CD4-positive, alpha-beta T cell treated with Interleukin-6 for 4 hours (primary cell): ENCODE measurements around the gene CST1.
"Not testable (repeated sequence)": the region's sequence is repeated elsewhere in the genome, so short reads cannot be mapped to it uniquely, and the experiment has no call there.

Experiments
- DNase-seq: peaks from one replicate; pipeline ENCODE4 v3.0.0-alpha.2; 2020; ENCODE audit warnings: mixed read lengths

CST1 gene

GRCh38 chr20:23754731-23755130 is 4.0 kb upstream of the CST1 start:
- no peak for DNase-seq

- no peak for DNase-seq
Measured at GRCh38 chr20:23753589-23753988, 2.9 kb upstream of the CST1 start.

- no peak for DNase-seq
Measured at GRCh38 chr20:23753194-23753548, 2.4 kb upstream of the CST1 start.

- DNase-seq: no peak
Measured at GRCh38 chr20:23752481-23753193, 1.9 kb upstream of the CST1 start.

- no peak for DNase-seq
Measured at GRCh38 chr20:23752019-23752418, 1.3 kb upstream of the CST1 start.

GRCh38 chr20:23749746-23750145 is 989 bp downstream of the CST1 start:
- DNase-seq: no peak

GRCh38 chr20:23748975-23749374 is 1.8 kb downstream of the CST1 start:
- DNase-seq: not testable (repeated sequence)

GRCh38 chr20:23747551-23747950 is 3.2 kb downstream of the CST1 start:
- DNase-seq: not testable (repeated sequence)

- not testable (repeated sequence) for DNase-seq
Measured at GRCh38 chr20:23747092-23747491, 3.6 kb downstream of the CST1 start.

- no peak for DNase-seq
Measured at GRCh38 chr20:23746321-23746720, 4.4 kb downstream of the CST1 start.

- no peak for DNase-seq
Measured at GRCh38 chr20:23745247-23745646, 5.5 kb downstream of the CST1 start.

GRCh38 chr20:23744817-23745216 is 5.9 kb downstream of the CST1 start:
- DNase-seq: no peak

- DNase-seq: not testable (repeated sequence)
Measured at GRCh38 chr20:23735391-23735790, 15.3 kb downstream of the CST1 start.

GRCh38 chr20:23734949-23735348 is 15.8 kb downstream of the CST1 start:
- not testable (repeated sequence) for DNase-seq

GRCh38 chr20:23734440-23734839 is 16.3 kb downstream of the CST1 start:
- DNase-seq: not testable (repeated sequence)

- no peak for DNase-seq
Measured at GRCh38 chr20:23727016-23727415, 23.7 kb downstream of the CST1 start.

GRCh38 chr20:23725102-23725501 is 25.6 kb downstream of the CST1 start:
- DNase-seq: no peak

GRCh38 chr20:23723659-23724307 is 27.0 kb downstream of the CST1 start:
- DNase-seq: not testable (repeated sequence)

- DNase-seq: not testable (repeated sequence)
Measured at GRCh38 chr20:23722851-23723250, 27.9 kb downstream of the CST1 start.

- no peak for DNase-seq
Measured at GRCh38 chr20:23721962-23722361, 28.8 kb downstream of the CST1 start.

- DNase-seq: not testable (repeated sequence)
Measured at GRCh38 chr20:23719351-23719750, 31.4 kb downstream of the CST1 start.

GRCh38 chr20:23711778-23712177 is 39.0 kb downstream of the CST1 start:
- DNase-seq: not testable (repeated sequence)

GRCh38 chr20:23710771-23711170 is 40.0 kb downstream of the CST1 start:
- no peak for DNase-seq

- DNase-seq: no peak
Measured at GRCh38 chr20:23705895-23706294, 44.8 kb downstream of the CST1 start.

- no peak for DNase-seq
Measured at GRCh38 chr20:23702021-23702420, 48.7 kb downstream of the CST1 start.
